Activated gamma-delta T cell treated with anti-CD3 and anti-CD28 coated beads, Interleukin-2, amount 50 U/mL, for 16 hours (primary cell): ENCODE measurements around the gene RALGDS.

Experiments used
- DNase-seq: peaks from one replicate; pipeline ENCODE4 v3.0.0-alpha.2; 2020; ENCODE audit warnings: low read depth

Gene RALGDS

GRCh38 chr9:133134388-133135145, 13.5 kb upstream of the RALGDS start:
- DNase-seq, result no peak

GRCh38 chr9:133133681-133134387, 12.8 kb upstream of the RALGDS start:
- DNase-seq, result peak; percentile 83

- DNase-seq, result no peak
Observed at GRCh38 chr9:133132174-133132573, 11.1 kb upstream of the RALGDS start.

DNA sequence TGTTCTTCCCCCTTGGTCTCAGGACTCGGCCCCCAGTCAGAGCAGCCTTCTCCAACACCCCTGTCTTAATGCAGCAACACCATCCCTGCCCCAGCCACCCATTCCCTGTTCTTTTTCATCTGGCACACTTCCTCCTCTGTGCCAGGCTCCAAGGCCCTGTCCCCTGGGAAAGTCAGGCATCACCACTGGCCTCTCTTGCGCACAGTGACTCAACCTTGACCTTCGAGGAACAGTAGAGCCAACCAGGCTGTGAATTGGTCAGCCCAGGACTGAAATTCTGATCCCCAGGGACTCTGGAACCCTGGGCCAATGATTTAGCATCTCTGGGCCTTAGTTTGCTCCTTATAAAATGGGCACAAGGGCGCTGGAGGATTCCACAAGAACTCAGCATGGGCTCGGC, 10.5 kb upstream of the RALGDS start:
- no peak for DNase-seq

- DNase-seq, result peak; percentile 50
Observed at GRCh38 chr9:133130685-133131244, 9.7 kb upstream of the RALGDS start.

- DNase-seq, result no peak
Observed at GRCh38 chr9:133129001-133129795, 8.2 kb upstream of the RALGDS start.

GRCh38 chr9:133128152-133128551, 7.1 kb upstream of the RALGDS start:
- no peak for DNase-seq

DNA sequence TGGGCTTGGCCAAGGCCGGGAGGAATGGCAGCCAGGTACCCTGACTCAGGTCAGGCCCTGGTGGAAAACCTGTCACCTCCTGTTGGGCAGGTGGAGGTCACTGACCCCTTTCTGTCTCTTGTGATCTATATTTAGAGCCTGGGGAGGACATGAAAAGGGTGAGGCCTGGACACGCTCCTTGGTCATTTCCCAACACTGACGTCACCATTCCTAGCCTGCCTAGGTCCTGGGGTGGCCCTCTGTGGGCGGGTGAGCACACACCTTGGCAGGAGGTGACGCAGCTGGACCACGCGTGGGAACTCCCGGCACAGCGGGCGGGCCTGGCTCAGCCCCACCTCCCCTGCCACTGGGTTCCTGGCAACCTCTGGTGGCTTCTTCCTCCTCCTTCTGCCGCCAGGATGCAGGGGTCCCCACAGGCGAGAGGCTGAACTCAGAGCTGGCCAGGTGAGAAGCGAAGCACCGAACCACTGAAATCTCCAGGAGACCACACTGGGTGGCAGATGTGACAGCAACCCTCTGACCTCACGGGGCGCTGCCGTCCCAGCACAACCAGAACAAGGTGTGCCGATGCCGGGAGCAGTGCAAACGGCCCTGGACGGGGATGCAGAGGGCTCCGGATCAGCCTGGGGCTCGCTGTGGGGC, 6.4 kb upstream of the RALGDS start:
- DNase-seq, result peak; percentile 53

- DNase-seq, result no peak
Observed at GRCh38 chr9:133126697-133127339, 5.8 kb upstream of the RALGDS start.

DNA sequence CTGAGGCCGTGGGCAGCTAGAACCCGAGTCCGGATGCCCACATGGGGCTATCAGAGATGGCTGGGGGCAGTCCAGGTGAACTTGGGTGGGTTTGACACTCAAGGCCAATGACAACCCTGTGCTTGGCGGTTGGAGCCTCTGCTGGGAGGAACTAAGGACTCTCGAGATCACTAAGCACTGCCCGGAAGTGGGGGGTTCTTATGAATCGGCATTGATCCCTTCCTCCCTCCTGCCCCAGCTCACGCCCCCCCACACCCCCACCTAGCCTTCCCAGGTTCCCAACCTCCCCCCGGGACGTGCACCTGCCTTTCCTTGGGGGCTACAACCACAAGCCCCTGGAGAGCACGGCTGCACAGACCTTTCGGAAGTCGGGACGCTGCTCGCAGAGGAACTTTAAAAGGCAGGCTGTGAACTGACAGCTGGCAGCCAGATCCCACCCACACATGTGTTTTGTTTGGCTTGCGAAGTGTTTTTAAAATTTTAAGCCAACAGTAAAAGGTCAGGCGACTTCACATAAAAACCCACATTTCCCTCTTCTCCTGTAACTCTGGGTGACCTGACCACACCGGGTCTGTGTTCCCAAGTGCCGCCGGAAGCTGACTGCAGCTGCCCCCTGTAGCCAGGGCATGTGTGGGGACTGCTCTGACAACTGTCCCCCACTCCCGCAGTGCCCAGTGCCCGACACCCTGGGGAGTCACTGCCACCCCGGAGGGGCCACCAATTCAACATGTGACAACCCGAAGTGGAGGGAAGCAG, 5.1 kb upstream of the RALGDS start:
- DNase-seq, result no peak

DNA sequence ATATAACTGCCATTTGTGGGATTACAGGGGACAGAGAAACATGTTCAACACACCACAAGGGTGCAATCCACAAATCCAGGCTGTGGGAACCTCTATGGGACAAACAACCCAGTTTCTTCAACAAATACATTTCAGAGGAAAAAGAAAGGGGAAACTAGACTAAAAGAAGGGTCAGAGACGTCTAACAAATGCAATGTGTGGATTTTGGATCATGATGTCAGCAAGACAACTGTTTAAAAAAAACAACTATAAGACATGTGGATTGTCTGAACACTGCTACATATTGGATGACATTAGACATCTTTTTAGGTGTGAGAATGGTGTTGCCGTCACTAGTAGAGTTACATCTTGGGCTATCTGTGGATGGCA, 3.9 kb upstream of the RALGDS start:
- no peak for DNase-seq

- DNase-seq, result no peak
Observed at GRCh38 chr9:133124123-133124906, 3.3 kb upstream of the RALGDS start.

- DNase-seq, result no peak
Observed at GRCh38 chr9:133122935-133123611, 2.0 kb upstream of the RALGDS start.

DNA sequence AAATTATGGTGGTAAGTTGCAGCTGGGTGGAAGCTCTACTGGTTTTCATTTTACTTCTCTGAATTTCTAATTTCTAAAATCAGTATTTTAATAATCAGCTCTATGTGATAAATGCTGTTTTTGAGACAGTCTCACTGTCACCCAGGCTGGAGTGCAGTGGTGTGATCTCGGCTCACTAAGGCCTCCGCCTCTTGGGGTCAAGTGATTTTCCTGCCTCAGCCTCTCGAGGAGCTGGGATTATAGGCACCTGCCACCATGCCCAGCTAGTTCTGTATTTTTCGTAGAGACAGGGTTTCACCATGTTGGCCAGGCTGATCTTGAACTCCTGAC, 1.5 kb upstream of the RALGDS start:
- DNase-seq, result no peak

- no peak for DNase-seq
Observed at GRCh38 chr9:133121915-133122550, 993 bp upstream of the RALGDS start.

- DNase-seq, result no peak
Observed at GRCh38 chr9:133120501-133121197, 391 bp downstream of the RALGDS start.

DNA sequence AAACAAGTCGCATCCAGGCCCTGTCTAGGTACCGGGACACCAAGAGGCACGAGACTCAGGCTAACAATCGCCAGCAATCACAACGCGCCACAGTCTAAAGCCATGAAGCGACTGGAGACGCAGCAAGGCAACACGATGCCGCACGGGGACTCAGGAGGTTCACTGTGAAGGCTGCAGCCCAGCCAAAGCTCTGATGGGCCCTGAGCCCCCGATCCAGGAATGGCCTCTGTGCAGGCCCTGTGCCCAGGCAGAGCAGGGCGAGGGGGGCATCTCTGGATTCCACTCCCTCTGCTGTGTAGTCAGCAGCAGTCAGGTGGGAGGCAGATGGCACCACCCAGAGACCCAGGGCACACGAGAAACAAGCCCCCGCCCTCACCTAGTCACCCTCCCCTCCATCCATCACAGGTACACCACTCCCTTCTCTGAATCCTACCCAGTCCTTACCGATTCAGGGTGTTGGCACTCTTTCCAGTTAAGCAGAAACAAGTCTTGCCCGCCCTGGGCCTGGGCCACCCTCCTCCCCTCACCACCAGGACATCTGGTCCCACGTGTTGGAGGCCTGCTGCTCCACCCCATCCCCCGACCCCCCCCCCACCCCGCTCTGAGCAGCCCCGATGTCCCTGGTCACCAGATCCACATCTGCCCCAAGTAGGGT, 1.1 kb downstream of the RALGDS start:
- DNase-seq, result no peak
